ENCODE results near the gene PBX1. TPM values are rescaled to one million over a fixed set of nuclear protein-coding genes. Genes with fewer than 3 reads are reported as not detected.

The PBX1 gene
- total and polyA plus RNA-seq, 10 of the 15 experiments (the other 5 are each of a cell fraction or from before 2014, with no cell fraction given), result 0.05 to 0.28 (median 0.11) TPM; not detected in 5

DNA sequence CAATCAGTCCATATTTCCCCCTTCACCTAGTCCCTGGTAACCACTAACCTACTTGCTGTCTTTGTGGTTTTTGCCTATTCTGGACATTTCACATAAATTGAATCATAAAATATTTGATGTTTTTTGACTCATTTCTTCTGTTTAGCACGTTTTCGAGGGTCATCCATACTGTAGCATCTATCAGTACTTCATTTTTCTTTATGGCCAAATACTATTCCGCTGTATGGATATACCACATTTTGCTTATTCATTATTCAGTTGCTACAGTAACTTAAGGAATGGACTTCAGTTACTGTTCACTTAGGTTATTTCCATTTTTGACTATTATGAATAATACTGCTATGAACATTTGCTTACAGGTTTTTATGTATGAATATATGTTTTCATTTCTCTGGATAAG, 12.3 kb downstream of the PBX1 start:
- ChIA-PET SMC1A (ENCODE audit: uncharacterized antibody, unreplicated experiment) (no interaction called here), RAD21 (ENCODE audit: unreplicated experiment) (no interaction called here), POLR2A (no interaction called here), CTCF (no interaction called here)
- Histone ChIP-seq H4K20me1 (ENCODE audit: control insufficient read depth, insufficient read depth) (no peaks in the 10 kb centered on the region), H3K27me3 (replicated peaks in 1 of 2; ENCODE audit: control insufficient read depth in 2 of 2, insufficient read depth in 2 of 2, low read length in 1 of 2) (no peaks in the 10 kb centered on the region), H3K4me3 (no peak overlapping the region), H3K79me2 (ENCODE audit: control insufficient read depth, insufficient read depth, low read length) (no peaks in the 10 kb centered on the region), H2AFZ (ENCODE audit: control insufficient read depth, low read depth, low read length) (no peak overlapping the region), H3K9me3 (replicated peaks; ENCODE audit: control insufficient read depth, insufficient read depth, low read length) (no peaks in the 10 kb centered on the region), H3K4me1 (ENCODE audit: control insufficient read depth, insufficient read depth, low read length) (no peaks in the 10 kb centered on the region), H3K9ac (ENCODE audit: control insufficient read depth, insufficient read depth, low read length) (no peak overlapping the region), H3K36me3 (ENCODE audit: control insufficient read depth in 2 of 2, insufficient read depth in 2 of 2, low read length in 1 of 2) (no peaks in the 10 kb centered on the region), H3K4me2 (ENCODE audit: control insufficient read depth, insufficient read depth) (no peak overlapping the region), H3K27ac (ENCODE audit: control insufficient read depth, insufficient read depth) (no peak overlapping the region)
- FAIRE-seq (no peak), DNase-seq (ENCODE audit: low read depth, low spot score) (no peak), ATAC-seq (no peak)
- TF ChIP-seq, protein P1, sequence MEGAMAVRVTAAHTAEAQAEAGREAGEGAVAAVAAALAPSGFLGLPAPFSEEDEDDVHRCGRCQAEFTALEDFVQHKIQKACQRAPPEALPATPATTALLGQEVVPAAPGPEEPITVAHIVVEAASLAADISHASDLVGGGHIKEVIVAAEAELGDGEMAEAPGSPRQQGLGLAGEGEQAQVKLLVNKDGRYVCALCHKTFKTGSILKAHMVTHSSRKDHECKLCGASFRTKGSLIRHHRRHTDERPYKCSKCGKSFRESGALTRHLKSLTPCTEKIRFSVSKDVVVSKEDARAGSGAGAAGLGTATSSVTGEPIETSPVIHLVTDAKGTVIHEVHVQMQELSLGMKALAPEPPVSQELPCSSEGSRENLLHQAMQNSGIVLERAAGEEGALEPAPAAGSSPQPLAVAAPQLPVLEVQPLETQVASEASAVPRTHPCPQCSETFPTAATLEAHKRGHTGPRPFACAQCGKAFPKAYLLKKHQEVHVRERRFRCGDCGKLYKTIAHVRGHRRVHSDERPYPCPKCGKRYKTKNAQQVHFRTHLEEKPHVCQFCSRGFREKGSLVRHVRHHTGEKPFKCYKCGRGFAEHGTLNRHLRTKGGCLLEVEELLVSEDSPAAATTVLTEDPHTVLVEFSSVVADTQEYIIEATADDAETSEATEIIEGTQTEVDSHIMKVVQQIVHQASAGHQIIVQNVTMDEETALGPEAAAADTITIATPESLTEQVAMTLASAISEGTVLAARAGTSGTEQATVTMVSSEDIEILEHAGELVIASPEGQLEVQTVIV (IDR thresholded peaks at IDR 0.05; ENCODE audit: borderline replicate concordance, partially characterized antibody), result no peak
- TF ChIP-seq TCF12 (IDR thresholded peaks at IDR 0.05; ENCODE audit: low read depth, low read length) (no peak), MEF2B (IDR thresholded peaks at IDR 0.05; ENCODE audit: partially characterized antibody, poor library complexity, severe bottlenecking) (no peak), ZZZ3 (IDR thresholded peaks at IDR 0.05; ENCODE audit: control insufficient read depth, insufficient read length, low read depth) (no peak), RAD21 (IDR thresholded peaks at IDR 0.05; ENCODE audit: insufficient read depth, low read depth, low read length) (no peak)
- no TSS peak for BruUV-seq (replicated peaks)
- in situ Hi-C loops (cut with MboI) (no loop called here), intact Hi-C loops (cut with micrococcal nuclease; ENCODE audit: unreplicated experiment) (no loop called here)
- 16% methylated on average over 3 of the region's 3 CpGs for WGBS (ENCODE audit: insufficient coverage, insufficient replicate concordance, low lambda C conversion rate, missing lambda C conversion rate)
